ENCODE measurements around the gene ARL4A. TPM values are rescaled to one million over a fixed set of nuclear protein-coding genes. Genes with fewer than 3 reads are reported as not detected.

Gene ARL4A
- total and polyA plus RNA-seq, 2 of the 8 experiments (the other 6 are each of a cell fraction or from before 2014, with no cell fraction given): 14.5 to 29.2 TPM

- TF ChIP-seq SUZ12 (IDR thresholded peaks at IDR 0.05; ENCODE audit: low read length) (no peak), POLR2AphosphoS5 (IDR thresholded peaks at IDR 0.05; ENCODE audit: low read depth, low read length) (no peak), SIN3A (conservative IDR thresholded peaks at IDR 0.05 in 1 of 2, IDR thresholded peaks at IDR 0.05 in 1 of 2; ENCODE audit: low read depth in 1 of 2, low read length in 2 of 2) (no peak), NRF1 (IDR thresholded peaks at IDR 0.05; ENCODE audit: low read depth, low read length) (no peak)
- TF ChIP-seq, protein P1, sequence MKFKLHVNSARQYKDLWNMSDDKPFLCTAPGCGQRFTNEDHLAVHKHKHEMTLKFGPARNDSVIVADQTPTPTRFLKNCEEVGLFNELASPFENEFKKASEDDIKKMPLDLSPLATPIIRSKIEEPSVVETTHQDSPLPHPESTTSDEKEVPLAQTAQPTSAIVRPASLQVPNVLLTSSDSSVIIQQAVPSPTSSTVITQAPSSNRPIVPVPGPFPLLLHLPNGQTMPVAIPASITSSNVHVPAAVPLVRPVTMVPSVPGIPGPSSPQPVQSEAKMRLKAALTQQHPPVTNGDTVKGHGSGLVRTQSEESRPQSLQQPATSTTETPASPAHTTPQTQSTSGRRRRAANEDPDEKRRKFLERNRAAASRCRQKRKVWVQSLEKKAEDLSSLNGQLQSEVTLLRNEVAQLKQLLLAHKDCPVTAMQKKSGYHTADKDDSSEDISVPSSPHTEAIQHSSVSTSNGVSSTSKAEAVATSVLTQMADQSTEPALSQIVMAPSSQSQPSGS (IDR thresholded peaks at IDR 0.05; ENCODE audit: low read length): no peak
These were observed 46.9 kb upstream of the ARL4A start (continued) for GRCh38 chr7:12640299-12641096.

Data from H1 (cell line).